ENCODE measurements around the gene SCNN1B.

GRCh38 chr16:23397464-23397863, 95.4 kb downstream of the SCNN1B start:
- TF ChIP-seq, protein P1, sequence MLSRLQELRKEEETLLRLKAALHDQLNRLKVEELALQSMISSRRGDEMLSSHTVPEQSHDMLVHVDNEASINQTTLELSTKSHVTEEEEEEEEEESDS (CRISPR knock-in tag; IDR thresholded peaks at IDR 0.05; ENCODE audit: borderline replicate concordance) = no peak
- TF ChIP-seq, protein P2, sequence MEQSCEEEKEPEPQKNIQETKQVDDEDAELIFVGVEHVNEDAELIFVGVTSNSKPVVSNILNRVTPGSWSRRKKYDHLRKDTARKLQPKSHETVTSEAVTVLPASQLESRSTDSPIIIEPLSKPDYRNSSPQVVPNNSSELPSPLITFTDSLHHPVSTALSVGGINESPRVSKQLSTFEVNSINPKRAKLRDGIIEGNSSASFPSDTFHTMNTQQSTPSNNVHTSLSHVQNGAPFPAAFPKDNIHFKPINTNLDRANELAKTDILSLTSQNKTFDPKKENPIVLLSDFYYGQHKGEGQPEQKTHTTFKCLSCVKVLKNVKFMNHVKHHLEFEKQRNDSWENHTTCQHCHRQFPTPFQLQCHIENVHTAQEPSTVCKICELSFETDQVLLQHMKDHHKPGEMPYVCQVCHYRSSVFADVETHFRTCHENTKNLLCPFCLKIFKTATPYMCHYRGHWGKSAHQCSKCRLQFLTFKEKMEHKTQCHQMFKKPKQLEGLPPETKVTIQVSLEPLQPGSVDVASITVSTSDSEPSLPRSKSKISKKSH (CRISPR knock-in tag; IDR thresholded peaks at IDR 0.05; ENCODE audit: borderline replicate concordance) = no peak
- TF ChIP-seq ZNF124 (CRISPR knock-in tag; IDR thresholded peaks at IDR 0.05) (no peak), CTCF (CRISPR knock-in tag; IDR thresholded peaks at IDR 0.05) (no peak), PRDM10 (CRISPR knock-in tag; IDR thresholded peaks at IDR 0.05; ENCODE audit: low read depth) (no peak)
- TF ChIP-seq, protein P3, sequence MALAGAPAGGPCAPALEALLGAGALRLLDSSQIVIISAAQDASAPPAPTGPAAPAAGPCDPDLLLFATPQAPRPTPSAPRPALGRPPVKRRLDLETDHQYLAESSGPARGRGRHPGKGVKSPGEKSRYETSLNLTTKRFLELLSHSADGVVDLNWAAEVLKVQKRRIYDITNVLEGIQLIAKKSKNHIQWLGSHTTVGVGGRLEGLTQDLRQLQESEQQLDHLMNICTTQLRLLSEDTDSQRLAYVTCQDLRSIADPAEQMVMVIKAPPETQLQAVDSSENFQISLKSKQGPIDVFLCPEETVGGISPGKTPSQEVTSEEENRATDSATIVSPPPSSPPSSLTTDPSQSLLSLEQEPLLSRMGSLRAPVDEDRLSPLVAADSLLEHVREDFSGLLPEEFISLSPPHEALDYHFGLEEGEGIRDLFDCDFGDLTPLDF (CRISPR knock-in tag; IDR thresholded peaks at IDR 0.05) = no peak

All from HepG2 (cell line).